HG02884 (cell line): ENCODE measurements around the gene ASXL3.

Experiments
- ATAC-seq: cut with Tn5 transposase; IDR thresholded peaks from one replicate; pipeline ENCODE4 v1.9.1; 2021; ENCODE audit warnings: mild to moderate bottlenecking, moderate library complexity; ENCODE audit not compliant: unreplicated experiment

The ASXL3 gene

DNA sequence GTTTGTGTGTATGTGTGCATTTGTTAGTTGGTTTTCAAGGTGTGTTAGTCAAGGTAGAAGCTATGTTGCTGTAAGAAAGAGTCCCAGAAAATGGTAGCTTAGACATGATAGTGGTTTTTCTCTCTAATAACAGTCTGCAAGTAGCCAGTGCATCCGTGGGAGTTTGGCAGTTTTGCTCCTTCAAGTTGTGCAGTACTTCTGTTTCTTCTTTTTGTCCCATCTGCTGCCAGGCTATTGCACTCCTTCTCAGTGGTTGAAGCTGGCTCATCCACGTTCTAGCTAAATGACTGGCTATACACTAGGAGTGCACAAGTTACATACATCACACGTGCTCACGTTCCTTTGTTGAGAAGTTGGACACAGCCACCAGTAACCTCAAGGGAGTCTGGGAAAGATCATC, 134.7 kb downstream of the ASXL3 start:
- ATAC-seq: no peak

DNA sequence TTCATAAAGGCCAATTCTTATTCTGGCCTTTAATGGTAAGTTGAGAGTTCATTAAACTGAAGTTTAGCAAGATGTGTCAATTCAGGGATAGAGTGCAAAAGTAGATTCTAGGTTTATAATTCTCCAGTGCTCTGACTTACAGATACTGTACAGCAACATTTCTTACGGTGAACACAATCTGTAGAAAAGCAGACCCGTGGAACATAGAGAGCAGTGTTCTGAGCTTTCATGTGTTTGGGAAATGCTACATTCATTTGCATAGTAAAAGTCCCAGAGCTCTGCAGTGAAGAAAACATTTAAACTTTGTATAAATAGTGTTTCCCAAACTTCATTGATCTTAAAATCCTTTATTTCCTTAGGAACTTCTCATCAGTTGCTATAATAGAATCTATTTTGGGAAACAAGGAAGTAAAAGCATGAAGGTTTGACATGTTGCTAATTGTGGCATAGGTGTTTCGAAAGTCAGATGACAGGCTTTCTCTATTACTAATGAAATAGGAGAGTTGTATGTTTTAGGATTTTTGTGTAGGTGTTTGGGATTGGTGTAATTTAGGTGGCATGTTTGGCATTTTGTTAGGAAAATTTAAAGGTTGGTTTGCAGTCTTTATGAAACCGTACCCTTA, 138.2 kb downstream of the ASXL3 start:
- peak; percentile 39 for ATAC-seq

DNA sequence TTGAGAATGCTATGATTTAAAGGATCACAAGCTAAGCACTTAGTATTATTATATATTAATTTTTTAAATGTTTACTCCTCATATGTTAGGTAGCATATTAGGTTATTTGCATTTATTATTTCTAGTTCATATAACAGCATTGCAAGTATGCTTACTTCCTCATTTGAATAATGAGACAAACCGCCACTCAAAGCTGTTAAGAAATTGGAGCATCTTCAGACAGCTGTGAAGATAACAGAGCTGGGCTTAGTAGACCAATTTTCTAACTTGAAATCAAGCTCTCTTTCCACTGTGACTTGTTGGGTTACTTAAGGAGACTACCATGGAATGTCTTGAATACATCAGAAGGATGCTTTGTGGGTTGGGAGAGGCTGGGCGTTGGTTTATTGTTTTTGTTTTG, 139.3 kb downstream of the ASXL3 start:
- ATAC-seq: no peak

DNA sequence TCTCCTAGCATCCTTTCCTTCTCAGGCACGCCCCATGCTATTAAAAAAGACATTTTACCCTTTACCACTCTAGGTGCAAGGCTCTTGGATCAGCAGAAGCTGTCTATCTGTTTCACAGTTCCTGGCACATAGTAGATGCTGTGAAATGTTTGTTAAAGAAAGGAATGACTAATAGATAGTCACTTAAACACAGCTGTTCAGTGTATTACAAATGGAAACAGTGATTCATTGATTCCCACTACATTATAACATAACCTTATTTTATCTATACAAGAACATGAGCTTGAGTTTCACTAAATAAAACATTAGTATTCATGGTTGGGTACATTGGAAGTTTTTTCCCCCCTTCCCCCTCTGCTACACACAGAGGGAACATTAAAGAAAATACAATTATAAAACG, 142.1 kb downstream of the ASXL3 start:
- ATAC-seq: no peak

DNA sequence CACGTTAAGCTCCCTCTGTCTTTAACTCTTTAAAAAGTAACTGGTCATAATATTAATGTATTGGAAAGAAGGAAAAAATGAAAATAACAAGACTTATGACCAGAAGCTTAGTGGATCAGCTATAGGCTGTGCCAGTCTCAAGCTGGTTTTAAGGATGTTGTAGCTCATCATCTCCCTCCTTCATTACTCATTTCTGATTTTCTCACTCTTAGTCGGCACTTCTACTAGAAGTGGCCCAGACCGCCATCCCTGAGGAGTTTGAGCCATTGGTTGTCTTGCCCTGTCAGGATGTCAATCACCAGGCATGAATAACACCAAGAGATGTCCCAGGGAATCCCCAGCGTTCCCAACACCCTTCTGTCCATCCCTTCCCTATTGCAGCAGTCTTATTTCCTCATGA, 151.5 kb downstream of the ASXL3 start:
- ATAC-seq: peak; percentile 94

DNA sequence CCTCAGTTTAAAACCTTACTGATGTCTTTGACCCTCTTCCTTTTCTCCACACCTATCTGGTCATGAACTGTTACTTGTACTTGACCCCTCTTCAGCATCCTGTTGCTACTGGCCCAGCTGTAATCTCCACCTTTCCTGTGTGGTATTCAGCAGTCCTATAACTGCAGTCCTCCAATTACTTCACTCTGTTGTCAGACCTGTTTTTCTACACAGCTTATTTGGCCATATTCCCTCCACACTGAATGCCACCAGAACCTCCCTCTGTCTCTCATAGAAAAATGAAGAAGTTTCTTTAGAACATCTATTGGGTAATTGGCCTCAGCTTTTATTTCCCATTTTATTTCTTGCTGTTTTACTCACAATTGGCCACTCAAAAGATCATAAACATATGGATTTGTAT, 155.4 kb downstream of the ASXL3 start:
- ATAC-seq: no peak

DNA sequence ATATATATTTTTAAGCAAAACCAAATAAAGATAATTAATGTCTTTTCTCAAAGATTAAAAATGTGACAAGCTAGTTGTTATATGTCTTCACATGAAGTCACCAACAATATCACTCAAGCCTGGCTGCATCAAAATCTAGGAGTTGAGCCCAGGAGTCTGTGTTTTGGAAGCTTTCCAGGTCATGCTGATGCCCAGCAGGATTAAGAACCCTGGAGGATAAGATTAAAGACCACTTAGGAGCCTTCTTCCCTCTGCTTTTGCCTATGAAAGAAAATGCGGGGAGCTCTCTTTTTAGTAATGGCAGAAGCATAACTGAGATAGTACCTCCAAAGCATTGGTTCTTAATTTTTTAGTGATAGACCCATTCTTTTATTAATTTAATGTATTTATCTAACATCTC, 157.4 kb downstream of the ASXL3 start:
- no peak for ATAC-seq

DNA sequence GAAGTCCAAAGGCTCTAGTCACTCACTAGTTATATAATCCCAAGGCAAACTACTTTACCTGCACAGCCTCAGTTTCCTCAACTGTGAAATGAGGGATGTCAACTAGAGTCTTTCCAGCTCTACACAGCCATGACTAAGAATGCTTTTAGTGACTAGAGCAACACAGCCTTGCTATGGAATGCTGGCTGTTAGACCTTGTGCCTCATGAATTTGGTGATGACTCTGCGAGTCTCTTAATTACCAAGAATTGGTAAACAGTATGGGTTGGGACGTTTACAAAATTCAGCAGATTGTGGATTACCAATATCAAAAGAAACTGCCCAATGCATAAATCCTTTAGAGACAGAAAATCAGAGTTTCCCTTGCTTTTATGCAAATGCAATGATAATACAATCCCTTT, 163.7 kb downstream of the ASXL3 start:
- ATAC-seq: no peak

DNA sequence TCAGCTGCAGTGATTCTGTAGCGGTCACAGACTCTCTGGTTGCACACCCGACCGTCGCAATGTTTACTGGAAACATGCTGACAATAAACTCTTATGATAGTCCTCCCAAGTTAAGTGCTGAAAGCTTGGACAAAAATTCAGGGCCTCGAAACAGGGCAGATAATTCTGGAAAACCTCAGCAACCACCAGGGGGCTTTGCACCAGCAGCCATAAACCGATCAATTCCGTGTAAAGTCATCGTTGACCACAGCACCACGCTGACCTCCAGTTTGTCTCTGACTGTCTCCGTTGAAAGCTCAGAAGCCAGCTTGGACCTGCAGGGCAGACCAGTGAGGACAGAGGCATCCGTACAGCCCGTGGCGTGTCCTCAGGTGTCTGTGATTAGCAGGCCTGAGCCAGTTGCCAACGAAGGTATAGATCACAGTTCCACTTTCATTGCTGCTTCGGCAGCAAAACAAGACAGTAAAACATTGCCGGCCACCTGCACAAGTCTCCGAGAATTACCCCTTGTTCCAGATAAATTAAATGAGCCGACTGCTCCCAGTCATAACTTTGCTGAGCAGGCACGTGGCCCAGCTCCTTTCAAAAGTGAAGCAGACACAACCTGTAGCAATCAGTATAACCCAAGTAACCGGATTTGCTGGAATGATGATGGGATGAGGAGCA, 166.1 kb downstream of the ASXL3 start:
- no peak for ATAC-seq

DNA sequence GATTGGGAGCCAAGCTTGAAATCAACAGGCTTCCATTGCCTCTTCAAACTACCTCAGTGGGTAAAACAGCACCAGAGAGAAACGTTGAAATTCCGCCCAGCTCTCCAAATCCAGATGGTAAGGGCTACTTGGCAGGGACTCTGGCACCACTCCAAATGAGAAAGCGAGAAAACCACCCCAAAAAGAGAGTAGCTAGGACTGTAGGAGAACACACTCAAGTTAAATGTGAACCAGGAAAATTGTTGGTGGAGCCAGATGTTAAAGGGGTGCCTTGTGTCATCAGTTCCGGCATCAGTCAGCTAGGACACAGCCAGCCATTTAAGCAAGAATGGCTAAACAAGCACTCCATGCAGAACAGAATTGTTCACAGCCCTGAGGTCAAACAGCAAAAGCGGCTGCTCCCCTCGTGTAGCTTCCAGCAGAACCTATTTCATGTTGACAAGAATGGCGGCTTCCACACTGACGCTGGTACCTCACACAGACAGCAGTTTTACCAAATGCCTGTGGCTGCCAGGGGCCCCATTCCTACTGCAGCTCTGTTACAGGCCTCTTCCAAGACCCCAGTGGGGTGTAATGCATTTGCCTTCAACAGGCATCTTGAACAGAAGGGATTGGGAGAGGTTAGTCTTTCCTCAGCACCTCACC, 167.3 kb downstream of the ASXL3 start:
- no peak for ATAC-seq

DNA sequence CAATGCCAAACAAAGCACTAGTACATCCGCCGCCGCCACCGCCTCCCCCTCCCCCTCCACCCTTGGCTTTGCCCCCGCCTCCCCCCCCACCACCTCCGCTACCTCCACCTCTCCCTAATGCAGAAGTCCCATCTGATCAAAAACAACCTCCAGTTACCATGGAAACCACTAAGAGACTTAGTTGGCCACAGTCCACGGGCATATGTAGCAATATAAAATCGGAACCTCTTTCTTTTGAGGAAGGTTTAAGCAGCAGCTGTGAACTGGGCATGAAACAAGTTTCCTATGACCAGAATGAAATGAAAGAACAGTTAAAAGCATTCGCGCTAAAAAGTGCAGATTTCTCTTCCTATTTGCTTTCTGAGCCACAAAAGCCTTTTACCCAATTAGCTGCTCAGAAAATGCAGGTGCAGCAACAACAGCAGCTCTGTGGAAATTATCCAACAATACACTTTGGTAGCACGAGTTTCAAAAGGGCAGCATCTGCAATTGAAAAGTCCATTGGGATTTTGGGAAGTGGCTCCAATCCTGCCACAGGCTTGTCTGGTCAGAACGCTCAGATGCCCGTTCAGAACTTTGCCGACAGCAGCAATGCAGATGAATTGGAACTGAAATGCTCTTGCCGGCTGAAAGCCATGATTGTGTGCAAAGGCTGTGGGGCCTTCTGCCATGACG, 168.0 kb downstream of the ASXL3 start:
- no peak for ATAC-seq

DNA sequence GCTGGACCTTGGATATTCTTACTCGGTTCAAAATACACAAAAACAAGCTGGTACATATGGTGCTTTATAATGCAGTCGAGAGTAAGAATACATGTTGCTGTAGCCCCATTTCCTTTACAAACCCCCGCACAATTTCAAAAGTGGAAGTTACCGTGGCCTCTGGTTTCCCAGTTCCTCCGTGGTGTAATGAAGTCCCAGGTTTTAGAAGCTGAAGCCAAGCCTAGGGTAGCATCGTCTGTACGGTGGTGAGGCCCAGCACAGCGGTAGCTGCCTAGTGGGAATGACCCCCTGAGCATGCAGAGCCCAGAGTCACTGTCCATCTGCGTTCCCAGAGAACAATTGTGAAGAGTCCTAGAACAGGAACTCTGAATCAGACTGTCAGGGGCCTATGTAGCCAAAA, 171.8 kb downstream of the ASXL3 start:
- ATAC-seq: no peak

DNA sequence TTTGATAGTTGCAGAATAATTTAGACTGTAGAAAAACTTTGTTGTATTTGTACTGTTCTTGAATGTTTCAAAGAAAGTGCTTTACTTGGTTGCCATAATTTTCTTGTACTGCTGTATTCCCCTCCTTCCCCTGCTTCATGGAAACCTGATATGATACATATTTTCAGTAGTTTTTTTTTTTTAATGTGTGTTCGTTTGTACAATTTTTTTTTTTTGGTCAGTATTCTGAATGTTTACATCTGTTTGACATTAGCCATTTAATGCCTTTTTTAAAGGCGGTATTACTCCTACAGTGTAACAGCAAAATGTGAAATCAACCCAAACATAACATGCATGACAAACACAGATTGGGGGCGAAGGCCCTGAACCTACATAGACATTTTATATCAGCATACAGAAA, 172.3 kb downstream of the ASXL3 start:
- no peak for ATAC-seq

DNA sequence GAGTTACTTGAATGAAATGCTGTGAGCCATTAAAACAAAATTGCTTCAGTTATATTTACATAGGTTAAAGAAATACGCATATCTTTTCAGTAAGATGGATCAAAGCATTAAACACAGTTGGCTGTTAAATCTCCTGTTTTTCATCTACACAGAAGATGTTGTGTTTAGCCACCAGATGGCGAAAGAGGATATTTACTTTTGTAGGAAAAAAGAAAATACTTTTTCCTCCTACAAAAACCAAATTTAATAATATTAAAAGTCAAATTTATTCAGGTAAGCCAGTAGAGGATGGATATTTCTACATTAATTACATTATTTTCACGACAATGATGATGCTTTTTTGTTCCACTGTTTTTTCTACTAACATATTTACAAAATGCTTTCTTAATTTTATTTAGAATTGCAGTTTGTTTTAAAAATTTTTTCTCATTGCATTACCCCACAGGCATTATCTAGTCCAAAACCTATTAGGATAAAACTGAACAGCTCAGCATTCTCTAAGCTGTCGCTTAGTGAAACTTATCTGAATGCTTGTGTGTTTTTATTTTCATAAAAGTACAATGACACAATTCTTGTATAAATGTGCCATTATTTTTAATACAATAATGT, 173.7 kb downstream of the ASXL3 start:
- ATAC-seq: no peak

DNA sequence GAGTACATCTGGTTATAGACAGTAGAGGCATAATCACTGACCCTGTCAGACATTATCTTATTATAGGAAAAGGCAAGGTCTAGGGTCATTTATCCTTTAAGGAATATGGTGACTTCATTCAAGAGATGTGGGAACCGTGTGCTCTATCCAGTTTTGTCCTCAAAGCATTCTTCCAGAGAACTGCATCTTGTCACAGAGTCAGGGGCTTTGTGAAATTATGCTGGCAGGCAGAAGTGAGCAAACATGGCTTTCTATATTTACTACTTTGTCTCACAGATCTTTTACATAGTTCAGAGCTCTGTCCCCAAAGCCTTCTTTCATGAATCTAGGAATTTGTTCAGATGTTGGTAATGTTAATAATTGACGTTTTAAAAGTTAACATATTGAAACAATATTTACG, 177.4 kb downstream of the ASXL3 start:
- ATAC-seq: no peak

DNA sequence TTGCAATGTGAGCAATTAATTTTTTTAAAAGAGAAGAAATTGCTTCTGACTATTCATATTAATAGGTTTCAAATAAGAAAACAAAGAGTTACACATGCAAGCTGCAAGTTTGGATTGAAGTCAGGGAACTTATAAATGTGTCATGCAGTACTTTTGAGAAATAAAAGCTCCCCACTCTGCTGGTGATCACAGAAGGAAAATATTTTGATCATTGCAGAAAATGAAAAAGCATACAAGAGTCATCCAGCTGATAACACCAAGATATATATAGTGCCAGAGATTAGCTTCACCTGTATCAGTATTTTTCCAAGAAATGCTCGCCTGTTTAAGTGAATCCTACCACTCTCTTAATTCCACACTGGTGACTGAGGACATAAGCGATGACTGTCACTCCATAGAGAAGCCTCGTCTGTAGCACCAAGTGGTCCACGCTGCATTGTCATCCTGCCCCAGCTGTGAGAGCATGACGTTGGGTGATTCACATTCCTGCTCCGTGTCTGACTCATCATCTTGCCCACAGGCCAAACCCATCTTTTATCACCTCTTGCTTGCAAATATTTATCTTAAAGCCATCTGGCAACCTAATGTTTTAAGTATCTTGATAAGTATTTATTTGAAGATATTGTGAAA, 178.0 kb downstream of the ASXL3 start:
- no peak for ATAC-seq

DNA sequence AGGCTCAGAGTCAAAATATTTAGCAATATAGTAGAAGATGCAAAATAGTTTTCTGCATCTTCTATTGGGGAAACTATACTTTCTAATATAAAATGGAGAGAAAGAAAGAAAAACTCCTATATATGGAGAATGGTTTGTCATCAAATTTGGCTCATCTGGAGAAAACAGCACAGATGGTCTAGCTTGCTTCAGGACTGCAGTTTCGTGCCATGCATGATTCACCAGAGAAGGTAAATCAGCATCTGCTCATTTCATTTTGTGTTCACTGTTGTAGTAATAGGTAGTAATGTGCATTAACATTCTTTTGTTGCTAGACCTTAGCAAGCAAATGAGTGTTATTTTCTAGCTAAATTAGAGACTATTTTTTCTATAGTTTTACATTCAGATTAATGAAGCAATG, 179.0 kb downstream of the ASXL3 start:
- ATAC-seq: no peak

DNA sequence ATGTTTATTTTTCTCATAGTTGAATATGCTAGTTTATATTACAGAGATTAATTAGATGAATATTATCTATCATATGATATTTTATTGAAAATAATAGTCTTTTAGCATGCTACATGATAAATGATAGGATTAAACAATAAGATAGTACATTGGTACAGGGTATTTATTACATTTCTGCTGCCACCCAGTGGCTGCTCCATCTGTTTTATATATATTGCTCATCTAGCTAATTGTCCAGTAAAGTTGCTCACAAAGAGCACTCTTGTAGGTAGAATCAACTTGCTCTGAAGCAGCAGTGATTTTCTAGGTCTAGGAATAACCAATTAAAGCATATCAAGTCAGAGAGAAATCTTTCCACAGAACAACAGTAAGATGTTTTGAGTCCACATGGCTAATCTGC, 183.3 kb downstream of the ASXL3 start:
- ATAC-seq: peak; percentile 65

DNA sequence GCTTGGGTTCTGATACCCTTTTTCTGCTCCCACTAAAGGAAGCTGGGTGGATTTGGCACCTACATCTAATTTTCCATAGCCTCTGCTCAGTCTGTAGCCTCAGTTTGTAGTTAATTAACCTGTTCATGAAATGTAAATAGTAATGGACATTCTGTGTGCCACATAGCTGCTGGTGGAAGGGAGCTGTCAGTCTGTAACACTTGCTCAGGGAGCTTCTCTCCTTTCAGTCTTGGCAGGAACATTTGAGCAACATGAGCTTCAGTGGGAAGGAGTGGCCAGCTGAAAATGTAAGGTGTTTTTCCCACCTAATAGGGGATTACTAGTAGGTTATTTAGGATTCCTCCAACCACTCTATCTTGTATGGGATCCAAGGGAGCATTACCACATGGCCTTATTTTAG, 203.4 kb downstream of the ASXL3 start:
- no peak for ATAC-seq
